ENCODE results near the gene PIGC.

DNA sequence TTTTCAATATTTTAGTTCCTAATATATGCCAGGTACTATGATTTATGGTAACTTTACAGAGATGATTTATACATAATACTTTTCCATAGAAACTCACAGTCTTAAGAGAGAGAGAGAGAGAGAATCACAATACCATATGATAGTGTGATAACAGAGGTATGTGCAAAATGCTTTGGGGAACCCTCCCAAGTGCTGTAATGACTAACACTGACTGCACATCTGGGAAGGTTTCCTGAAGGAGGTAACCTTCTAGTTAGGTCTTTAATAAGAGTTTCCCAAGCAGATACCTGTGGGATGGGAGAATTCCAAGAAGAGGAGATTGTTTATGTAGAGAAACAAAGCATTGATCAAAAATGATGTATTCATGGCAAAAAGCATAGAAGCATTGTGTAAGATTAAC lies 34.6 kb upstream of the PIGC start:
- TF ChIP-seq SPI1 (IDR thresholded peaks at IDR 0.05; ENCODE audit: low read depth, low read length) (no peak), POLR2A (IDR thresholded peaks at IDR 0.05; ENCODE audit: low read depth, low read length) (no peak), POLR2AphosphoS5 (IDR thresholded peaks at IDR 0.05; ENCODE audit: low read depth, low read length) (no peak), TAF1 (IDR thresholded peaks at IDR 0.05; ENCODE audit: low read depth, low read length) (no peak), POU2F2 (IDR thresholded peaks at IDR 0.05; ENCODE audit: low read depth, low read length) (no peak)
